ENCODE data around the gene CMTM1. TPM values are rescaled to one million over a fixed set of nuclear protein-coding genes. Genes with fewer than 3 reads are reported as not detected.
"Not testable (repeated sequence)": the region's sequence is repeated elsewhere in the genome, so short reads cannot be mapped to it uniquely, and the experiment has no call there.

The CMTM1 gene
- polyA plus RNA-seq, 6 donors from 2014 or later = 0.49 to 0.97 (median 0.70) TPM; not detected in 2

DNA sequence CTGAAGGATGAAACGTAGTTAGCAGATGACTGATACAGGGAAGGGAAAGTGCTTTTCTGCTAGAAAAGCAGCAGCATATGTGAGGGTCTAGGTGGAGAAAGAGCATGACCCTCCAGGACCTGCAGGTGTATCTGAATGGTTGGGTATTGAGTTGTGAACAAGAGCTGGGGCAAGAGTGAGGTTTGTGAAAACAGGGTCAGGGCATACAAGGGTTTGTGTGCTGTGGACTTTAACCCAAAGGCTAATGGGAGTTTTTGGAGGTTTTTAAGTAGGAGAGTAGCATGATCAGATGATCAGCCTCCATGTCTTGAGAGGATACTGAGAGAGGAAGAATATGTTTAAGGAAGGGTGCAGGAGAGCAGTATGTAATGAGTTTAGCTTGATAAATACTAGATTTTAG, 6.1 kb upstream of the CMTM1 start:
- Mint-ChIP-seq H3K9me3 (no peaks in the 10 kb centered on the region), H3K27ac (peak overlapping the region in 3 of 6 donors; percentile 1 to 82 (median 21)), H3K27me3 (no peaks in the 10 kb centered on the region), H3K36me3 (peaks cover 13 to 26% of the 10 kb centered on the region in 2 donors), H3K4me3 (no peak overlapping the region), H3K4me1 (peaks cover 37 to 39% (median 39%) of the 10 kb centered on the region in 3 donors)
- ATAC-seq (ENCODE audit: low read depth in 2 of 2) (no peak), DNase-seq (no peak)

DNA sequence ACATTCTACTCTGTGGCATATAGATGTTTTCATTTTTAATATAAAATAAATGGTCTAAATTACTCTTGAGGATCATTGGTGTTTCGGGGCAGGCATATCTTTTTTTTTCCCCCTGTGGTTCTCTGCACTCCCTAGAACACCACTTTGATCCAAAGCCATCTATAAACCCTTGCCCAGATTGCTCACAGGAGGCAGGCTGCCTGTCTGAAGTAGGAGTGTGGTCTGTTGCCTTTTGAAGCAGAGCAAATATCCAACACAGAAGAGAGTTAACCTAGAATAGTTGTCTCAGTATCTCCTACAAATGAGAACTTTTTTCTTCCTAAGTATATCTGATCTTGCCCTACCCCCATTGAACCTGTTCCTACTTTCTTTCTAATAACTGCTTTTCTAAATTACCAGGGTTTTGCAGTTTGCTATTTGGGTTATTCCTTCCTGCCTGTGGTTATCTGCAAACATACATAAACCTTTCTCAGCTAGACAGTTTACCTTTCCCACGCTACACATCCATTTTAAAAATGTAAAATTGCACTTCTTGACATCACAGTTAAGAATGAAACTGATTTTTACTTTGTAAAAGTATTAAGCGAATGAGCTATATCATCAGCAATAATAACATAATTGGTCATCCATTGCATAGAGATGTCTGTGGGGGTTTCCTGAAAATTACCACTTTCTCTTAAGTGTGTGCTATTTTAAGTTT, 4.7 kb upstream of the CMTM1 start:
- Mint-ChIP-seq H3K9me3 (no peaks in the 10 kb centered on the region), H3K27ac (peak overlapping the region in 1 of 6 donors; percentile 0), H3K36me3 (peaks cover 13 to 18% of the 10 kb centered on the region in 2 donors), H3K4me3 (no peak overlapping the region), H3K27me3 (no peaks in the 10 kb centered on the region), H3K4me1 (peaks cover 26% of the 10 kb centered on the region in 3 donors)
- DNase-seq (no peak), ATAC-seq (ENCODE audit: low read depth in 2 of 2) (no peak)

DNA sequence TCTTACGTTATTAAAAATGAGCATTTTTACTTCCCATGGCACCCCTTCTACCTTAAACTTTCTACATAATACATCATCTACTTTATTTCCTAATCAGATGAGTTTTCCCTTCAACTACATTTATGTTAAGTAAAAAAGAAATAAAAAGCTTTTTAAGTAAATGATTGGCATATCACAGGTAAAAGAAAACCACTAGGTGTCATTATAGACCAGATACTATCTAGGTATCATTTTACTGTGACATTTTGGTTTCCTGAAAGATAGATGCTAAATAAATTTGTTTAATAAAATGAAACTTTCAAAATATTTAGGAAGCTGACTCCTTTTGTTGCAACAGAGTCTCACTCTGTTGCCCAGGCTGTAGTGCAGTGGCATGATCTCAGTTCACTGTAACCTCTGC, 3.8 kb upstream of the CMTM1 start:
- DNase-seq (no peak), ATAC-seq (ENCODE audit: low read depth in 2 of 2) (no peak)
- Mint-ChIP-seq H3K27me3 (no peaks in the 10 kb centered on the region), H3K9me3 (peaks cover 0 to 3% (median 0%) of the 10 kb centered on the region in 7 donors), H3K4me3 (no peak overlapping the region), H3K27ac (no peak overlapping the region), H3K36me3 (peaks cover 14 to 15% of the 10 kb centered on the region in 2 donors), H3K4me1 (peaks cover 24 to 25% (median 24%) of the 10 kb centered on the region in 3 donors)

DNA sequence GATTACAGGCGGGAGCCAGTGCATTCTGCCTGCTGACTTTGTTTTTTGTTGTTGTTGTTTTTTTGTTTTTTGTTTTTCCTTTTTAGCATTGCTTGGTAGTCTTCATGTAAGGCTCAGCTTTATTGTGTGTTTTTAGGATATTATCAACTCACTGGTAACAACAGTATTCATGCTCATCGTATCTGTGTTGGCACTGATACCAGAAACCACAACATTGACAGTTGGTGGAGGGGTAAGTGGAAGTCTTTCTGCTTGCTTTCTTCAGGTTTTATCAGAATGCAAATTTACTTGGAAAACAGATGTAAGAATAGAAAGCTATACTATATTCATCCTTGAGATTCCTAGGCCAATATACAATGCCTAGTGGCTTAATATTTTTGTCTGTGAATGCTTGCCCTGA, 3.3 kb upstream of the CMTM1 start:
- Mint-ChIP-seq H3K4me1 (peaks cover 21 to 22% (median 22%) of the 10 kb centered on the region in 3 donors), H3K27me3 (no peaks in the 10 kb centered on the region), H3K9me3 (peaks cover 0 to 3% (median 0%) of the 10 kb centered on the region in 7 donors), H3K36me3 (peaks cover 10 to 16% of the 10 kb centered on the region in 2 donors), H3K4me3 (no peak overlapping the region), H3K27ac (peak overlapping the region in 1 of 6 donors; percentile 66)
- ATAC-seq (ENCODE audit: low read depth in 2 of 2) (no peak), DNase-seq (no peak)

DNA sequence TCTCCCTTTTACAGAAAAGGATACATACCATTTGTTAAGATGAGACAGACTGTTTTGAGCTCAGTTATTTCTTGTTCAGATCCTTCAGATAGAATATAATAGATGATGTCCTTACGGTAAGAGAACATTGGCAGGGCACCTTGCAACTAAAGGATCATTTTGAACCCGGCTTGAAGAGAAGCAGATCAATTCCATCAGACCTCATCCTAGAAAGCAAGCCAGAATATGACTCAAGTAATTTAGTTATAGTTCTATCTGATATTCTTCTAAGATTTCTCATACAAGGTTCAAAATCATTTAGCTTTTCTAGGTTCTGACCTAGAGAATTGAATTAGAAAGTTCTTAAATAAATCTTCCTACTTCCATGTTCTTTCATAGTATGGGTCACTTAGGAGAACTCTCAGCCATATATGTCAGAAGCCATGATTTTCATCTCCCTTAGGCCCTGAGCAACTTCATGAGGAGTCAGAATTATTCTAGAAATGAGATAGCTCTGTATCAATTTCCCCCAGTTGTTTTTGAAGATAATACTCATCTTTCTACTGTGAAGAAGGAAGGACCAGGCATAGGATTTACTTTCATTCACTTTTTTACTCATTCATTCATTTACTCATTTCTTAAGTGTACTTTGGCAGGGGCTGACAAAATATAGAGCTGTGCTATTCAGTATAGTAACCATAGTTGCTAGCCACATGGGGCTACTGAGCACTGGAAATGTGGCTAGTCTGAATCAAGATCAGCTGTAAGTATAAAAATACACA, 2.5 kb upstream of the CMTM1 start:
- ATAC-seq (ENCODE audit: low read depth in 2 of 2) (no peak), DNase-seq (no peak)
- no peak overlapping the region for H3K27ac Mint-ChIP-seq
- H3K4me1 Mint-ChIP-seq = peaks cover 21 to 22% (median 22%) of the 10 kb centered on the region in 3 donors
- peaks cover 0 to 3% (median 0%) of the 10 kb centered on the region in 7 donors for H3K9me3 Mint-ChIP-seq
- peaks cover 10 to 11% of the 10 kb centered on the region in 2 donors for H3K36me3 Mint-ChIP-seq
- no peaks in the 10 kb centered on the region for H3K27me3 Mint-ChIP-seq
- no peak overlapping the region for H3K4me3 Mint-ChIP-seq

DNA sequence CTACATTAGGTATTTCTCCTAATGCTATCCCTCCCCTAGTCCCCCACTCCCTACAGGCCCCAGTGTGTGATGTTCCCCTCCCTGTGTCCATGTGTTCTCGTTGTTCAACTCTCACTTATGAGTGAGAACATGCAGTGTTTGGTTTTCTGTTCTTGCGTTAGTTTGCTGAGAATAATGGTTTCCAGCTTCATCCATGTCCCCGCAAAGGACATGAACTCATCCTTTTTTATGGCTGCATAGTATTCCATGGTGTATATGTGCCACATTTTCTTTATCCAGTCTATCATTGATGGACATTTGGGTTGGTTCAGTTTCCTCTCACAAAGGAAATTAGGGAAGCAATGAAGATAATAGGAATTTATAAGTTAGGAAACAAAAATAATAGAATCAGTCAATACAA, 1.0 kb downstream of the CMTM1 start:
- not testable (repeated sequence) for H3K27me3 Mint-ChIP-seq; H3K4me1 Mint-ChIP-seq; DNase-seq; H3K9me3 Mint-ChIP-seq; ATAC-seq (ENCODE audit: low read depth in 2 of 2); H3K4me3 Mint-ChIP-seq; H3K27ac Mint-ChIP-seq
- peaks cover 0 to 11% of the 10 kb centered on the region in 2 donors for H3K36me3 Mint-ChIP-seq

DNA sequence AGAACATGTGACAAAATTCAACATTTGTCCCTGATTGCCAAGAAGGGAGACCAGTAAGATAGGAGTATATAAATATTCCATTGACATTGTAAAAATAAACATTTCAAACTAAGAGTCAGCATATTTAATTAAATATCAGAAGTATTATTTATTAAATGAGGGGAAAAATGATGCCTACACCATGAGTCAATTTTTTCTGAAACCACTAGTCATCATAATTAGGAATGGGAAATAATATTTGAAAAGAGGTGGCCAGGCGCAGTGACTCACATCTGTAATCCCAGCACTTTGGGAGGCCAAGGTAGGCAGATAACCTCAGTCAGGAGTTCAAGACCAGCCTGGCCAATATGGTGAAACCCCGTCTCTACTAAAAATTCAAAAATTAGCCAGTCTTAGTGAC, 2.1 kb downstream of the CMTM1 start:
- peaks cover 0 to 3% (median 0%) of the 10 kb centered on the region in 7 donors for H3K9me3 Mint-ChIP-seq
- DNase-seq = no peak
- H3K27me3 Mint-ChIP-seq = no peaks in the 10 kb centered on the region
- H3K4me1 Mint-ChIP-seq = peaks cover 0 to 4% (median 0%) of the 10 kb centered on the region in 3 donors
- H3K27ac Mint-ChIP-seq = peak overlapping the region in 1 of 6 donors; percentile 67
- peaks cover 0 to 11% of the 10 kb centered on the region in 2 donors for H3K36me3 Mint-ChIP-seq
- no peak overlapping the region for H3K4me3 Mint-ChIP-seq
- ATAC-seq (ENCODE audit: low read depth in 2 of 2) = no peak

DNA sequence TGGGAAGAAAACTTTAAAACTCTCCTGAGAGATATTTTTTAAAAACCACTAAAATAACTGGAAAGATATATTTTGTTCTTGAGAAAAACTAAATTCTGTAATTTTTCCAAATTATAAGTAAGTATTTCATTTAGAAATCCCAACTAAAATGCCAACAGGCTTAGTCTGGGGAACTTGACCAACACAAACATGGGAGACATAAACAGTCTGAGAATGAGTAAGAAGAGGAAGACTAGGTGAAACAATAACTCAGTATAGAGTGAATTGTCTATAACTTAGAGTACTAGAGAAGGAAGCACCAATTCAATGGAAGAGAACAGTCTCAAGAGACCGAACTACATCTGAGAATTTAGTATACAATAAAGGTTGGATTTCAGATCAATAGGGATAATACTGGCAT, 2.9 kb downstream of the CMTM1 start:
- peaks cover 0 to 4% (median 0%) of the 10 kb centered on the region in 3 donors for H3K27me3 Mint-ChIP-seq
- DNase-seq = no peak
- H3K27ac Mint-ChIP-seq = no peak overlapping the region
- no peak for ATAC-seq (ENCODE audit: low read depth in 2 of 2)
- peaks cover 0 to 4% (median 0%) of the 10 kb centered on the region in 3 donors for H3K4me1 Mint-ChIP-seq
- H3K4me3 Mint-ChIP-seq = no peak overlapping the region
- H3K9me3 Mint-ChIP-seq = peaks cover 0 to 3% (median 0%) of the 10 kb centered on the region in 7 donors
- H3K36me3 Mint-ChIP-seq = peaks cover 0 to 7% of the 10 kb centered on the region in 2 donors

DNA sequence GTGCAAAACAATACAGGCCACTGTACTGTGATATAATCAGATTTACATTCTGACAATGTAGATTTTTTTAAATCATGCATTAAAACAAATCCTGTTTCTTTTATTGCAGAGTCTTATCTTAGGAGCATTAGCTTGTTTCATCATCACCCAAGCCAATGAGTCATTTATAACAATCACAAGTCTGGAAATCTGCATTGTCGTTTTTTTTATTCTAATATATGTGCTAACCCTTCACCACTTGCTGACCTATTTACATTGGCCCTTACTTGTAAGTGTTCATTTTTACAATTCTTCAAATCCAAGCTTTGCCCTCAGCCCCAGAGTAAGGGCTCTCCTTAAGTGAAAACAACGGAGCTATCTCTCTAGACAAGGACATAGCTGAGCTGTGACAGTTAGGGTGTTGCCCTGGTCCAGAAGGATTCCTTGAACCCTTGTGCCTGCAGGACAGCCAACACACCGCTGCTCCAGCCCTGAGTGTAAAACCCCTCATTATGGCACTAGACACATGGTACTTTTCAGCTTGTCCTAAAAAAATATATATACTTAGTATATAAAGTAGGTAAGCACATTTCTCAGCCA, 3.7 kb downstream of the CMTM1 start:
- H3K4me3 Mint-ChIP-seq = no peak overlapping the region
- no peak overlapping the region for H3K27ac Mint-ChIP-seq
- H3K36me3 Mint-ChIP-seq = peaks cover 0 to 7% of the 10 kb centered on the region in 2 donors
- peaks cover 0 to 4% (median 0%) of the 10 kb centered on the region in 3 donors for H3K4me1 Mint-ChIP-seq
- peaks cover 0 to 3% (median 0%) of the 10 kb centered on the region in 7 donors for H3K9me3 Mint-ChIP-seq
- DNase-seq (no peak), ATAC-seq (ENCODE audit: low read depth in 2 of 2) (no peak)
- peaks cover 0 to 12% (median 2%) of the 10 kb centered on the region in 3 donors for H3K27me3 Mint-ChIP-seq

DNA sequence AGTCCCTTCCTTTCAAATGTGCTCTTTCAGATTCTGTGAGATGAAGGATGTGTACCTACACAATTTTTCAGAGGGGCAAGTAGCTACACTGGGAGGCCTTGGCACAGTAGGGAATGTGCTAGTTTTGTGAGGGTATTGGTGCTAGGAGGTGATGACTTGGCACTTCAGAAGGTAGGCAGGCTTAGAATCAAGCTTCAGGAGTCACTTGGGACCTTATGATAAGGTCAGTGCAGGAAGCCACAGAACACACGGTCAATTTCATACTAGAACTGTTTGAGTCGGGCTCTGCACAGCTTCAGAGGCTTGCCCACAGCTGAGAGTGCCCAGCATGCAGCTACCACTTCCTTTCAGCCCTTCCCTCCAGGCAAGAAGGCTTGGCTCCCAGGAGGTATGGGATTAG, 6.1 kb downstream of the CMTM1 start:
- peaks cover 17 to 18% (median 18%) of the 10 kb centered on the region in 3 donors for H3K27me3 Mint-ChIP-seq
- ATAC-seq (ENCODE audit: low read depth in 2 of 2) (no peak), DNase-seq (no peak)
- peaks cover 0 to 4% (median 0%) of the 10 kb centered on the region in 3 donors for H3K4me1 Mint-ChIP-seq
- H3K27ac Mint-ChIP-seq = no peak overlapping the region
- H3K36me3 Mint-ChIP-seq = peaks cover 0 to 5% of the 10 kb centered on the region in 2 donors
- no peak overlapping the region for H3K4me3 Mint-ChIP-seq
- H3K9me3 Mint-ChIP-seq = peaks cover 0 to under 1% (median 0%) of the 10 kb centered on the region in 7 donors

DNA sequence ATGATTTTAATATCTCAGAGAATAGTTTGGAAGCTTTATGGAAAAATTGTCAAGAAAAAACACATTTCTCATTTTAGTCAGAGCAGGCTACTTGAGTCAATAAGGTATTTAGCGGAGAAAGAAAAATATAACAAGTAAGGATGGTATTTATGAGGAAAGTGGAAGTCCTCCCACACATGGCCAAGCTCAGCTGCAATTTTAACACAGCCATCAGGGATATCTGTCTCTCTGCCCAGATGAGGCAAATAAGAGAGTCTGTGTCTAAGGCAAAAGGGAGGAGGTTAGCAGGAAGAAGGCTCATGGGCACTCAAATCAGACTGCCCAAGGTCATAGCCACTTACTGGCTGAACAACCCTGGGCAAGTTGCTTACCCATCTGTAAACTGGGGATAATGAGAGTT, 7.8 kb downstream of the CMTM1 start:
- DNase-seq (no peak), ATAC-seq (ENCODE audit: low read depth in 2 of 2) (no peak)
- Mint-ChIP-seq H3K4me1 (peaks cover 10 to 15% (median 12%) of the 10 kb centered on the region in 3 donors), H3K9me3 (no peaks in the 10 kb centered on the region), H3K27ac (no peak overlapping the region), H3K36me3 (no peaks in the 10 kb centered on the region), H3K27me3 (peaks cover 34 to 35% (median 35%) of the 10 kb centered on the region in 3 donors), H3K4me3 (no peak overlapping the region)

DNA sequence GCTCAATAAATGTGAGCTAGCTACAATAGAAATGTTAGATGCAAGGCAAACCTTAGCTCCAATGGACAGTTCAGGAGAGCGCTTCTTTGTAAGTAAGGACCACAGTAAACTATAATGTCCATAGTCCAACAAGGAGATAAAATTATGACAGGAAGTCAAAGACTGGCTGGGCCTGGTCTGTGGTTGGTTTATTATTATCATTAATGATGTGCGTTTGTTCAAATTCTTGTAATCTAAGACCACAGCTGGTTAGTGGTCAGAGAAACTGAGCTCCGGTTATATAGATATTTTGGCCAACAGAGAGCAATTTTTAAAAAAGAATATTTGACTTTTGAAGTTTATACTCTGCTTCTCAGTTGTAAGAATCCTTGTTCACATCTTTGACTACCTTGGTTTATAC, 8.3 kb downstream of the CMTM1 start:
- peaks cover 38 to 40% (median 38%) of the 10 kb centered on the region in 3 donors for H3K27me3 Mint-ChIP-seq
- ATAC-seq (ENCODE audit: low read depth in 2 of 2) (no peak), DNase-seq (no peak)
- peaks cover 10 to 20% (median 12%) of the 10 kb centered on the region in 3 donors for H3K4me1 Mint-ChIP-seq
- H3K36me3 Mint-ChIP-seq = no peaks in the 10 kb centered on the region
- no peaks in the 10 kb centered on the region for H3K9me3 Mint-ChIP-seq
- no peak overlapping the region for H3K4me3 Mint-ChIP-seq
- no peak overlapping the region for H3K27ac Mint-ChIP-seq

DNA sequence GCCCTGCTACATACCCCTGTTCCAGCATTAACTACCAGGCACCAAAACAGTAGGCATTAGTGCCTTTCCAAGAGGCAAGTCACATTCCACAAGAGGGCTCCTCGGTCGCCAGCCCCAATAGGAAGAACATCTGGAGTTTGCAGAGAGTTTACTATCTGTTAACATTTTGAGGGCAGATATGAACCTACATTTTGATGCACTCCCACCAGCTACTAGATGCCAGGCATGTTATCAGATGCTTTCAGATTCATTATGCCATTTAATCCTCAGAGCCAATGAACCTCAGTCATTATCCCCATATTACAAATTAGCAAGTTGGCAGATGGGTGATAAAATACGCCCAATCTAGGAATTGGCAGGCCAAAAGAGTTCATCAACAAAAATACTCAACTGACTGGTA, 8.8 kb downstream of the CMTM1 start:
- Mint-ChIP-seq H3K27me3 (peaks cover 43 to 45% (median 43%) of the 10 kb centered on the region in 3 donors), H3K9me3 (no peaks in the 10 kb centered on the region), H3K4me1 (peaks cover 10 to 20% (median 12%) of the 10 kb centered on the region in 3 donors), H3K27ac (no peak overlapping the region), H3K36me3 (no peaks in the 10 kb centered on the region), H3K4me3 (no peak overlapping the region)
- no peak for ATAC-seq (ENCODE audit: low read depth in 2 of 2)
- DNase-seq = no peak

All from naive B cell (primary cell).